Epithelial cell of proximal tubule (primary cell): ENCODE results near the gene COQ8A. TPM values are rescaled to one million over a fixed set of nuclear protein-coding genes. Genes with fewer than 3 reads are reported as not detected.
"Not testable (repeated sequence)": the region's sequence is repeated elsewhere in the genome, so short reads cannot be mapped to it uniquely, and the experiment has no call there.

ENCODE experiments used
- DNase-seq: peaks from one replicate; pipeline ENCODE4 v3.0.0-alpha.2; 2011; ENCODE audit warnings: low read depth
- H3K4me3 ChIP-seq: 2 replicates; pipeline ENCODE4 v1.5.1; 2011; ENCODE audit warnings: low read depth, mild to moderate bottlenecking, low read length
- total RNA-seq: library from RNA; depleted of rRNA; stranded (reverse); fragments of >200 nt; gene quantifications from 2 replicates; pipeline ENCODE4 v1.2.3, GENCODE V29; 2015
- TF ChIP-seq, protein P1 (sequence below): conservative IDR thresholded peaks from 2 replicates; pipeline ENCODE4 v1.5.1; 2012; ENCODE audit warnings: low read depth, mild to moderate bottlenecking, low read length

Gene COQ8A
- total RNA-seq, 1 donor from 2014 or later: 9.8 TPM

DNA sequence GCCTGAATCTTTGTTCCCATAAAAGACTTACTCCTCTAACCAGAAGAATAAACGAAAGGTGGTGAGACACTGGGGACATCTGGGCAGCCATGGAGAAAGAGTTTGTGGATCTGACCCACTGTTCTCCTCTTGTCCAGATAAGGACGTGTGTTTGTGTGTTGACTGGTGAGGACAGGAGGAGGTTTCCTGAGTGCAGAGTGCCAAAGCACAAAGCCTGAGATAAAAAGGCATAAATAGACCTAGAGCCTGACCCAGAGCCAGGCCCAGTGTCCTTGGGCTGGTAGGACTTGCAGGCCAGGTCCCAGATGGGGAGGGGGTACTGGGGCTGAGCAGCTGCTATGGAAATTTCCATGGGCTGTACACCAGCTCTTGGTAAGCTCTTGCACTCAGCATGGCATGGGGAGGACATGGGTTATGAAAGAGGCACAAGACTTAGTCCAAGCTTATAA is 19.6 kb upstream of the COQ8A start:
- TF ChIP-seq, protein P1, sequence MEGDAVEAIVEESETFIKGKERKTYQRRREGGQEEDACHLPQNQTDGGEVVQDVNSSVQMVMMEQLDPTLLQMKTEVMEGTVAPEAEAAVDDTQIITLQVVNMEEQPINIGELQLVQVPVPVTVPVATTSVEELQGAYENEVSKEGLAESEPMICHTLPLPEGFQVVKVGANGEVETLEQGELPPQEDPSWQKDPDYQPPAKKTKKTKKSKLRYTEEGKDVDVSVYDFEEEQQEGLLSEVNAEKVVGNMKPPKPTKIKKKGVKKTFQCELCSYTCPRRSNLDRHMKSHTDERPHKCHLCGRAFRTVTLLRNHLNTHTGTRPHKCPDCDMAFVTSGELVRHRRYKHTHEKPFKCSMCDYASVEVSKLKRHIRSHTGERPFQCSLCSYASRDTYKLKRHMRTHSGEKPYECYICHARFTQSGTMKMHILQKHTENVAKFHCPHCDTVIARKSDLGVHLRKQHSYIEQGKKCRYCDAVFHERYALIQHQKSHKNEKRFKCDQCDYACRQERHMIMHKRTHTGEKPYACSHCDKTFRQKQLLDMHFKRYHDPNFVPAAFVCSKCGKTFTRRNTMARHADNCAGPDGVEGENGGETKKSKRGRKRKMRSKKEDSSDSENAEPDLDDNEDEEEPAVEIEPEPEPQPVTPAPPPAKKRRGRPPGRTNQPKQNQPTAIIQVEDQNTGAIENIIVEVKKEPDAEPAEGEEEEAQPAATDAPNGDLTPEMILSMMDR: no peak
- H3K4me3 ChIP-seq: no peak overlapping the region
- DNase-seq: no peak

DNA sequence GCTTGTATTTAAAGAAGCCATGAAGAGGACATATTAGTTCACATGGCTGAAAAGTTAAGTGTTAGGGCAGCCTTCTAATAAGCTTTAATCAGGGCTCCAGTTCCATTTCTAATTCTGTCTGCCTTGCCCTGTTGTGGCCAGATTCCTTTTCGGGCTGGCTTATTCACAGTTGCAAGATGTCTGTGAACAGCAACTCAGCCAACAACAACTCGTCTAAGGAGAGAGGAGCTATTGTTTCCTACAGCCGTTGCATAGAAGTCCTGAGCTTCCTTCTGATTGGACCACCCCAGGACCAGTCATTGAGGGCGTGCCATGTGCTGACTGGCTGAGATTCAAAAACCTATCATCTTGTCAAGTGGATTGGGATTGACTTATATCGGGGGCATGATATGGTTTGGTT is 18.6 kb upstream of the COQ8A start:
- no peak overlapping the region for H3K4me3 ChIP-seq
- TF ChIP-seq, protein P1: no peak
- DNase-seq: no peak

DNA sequence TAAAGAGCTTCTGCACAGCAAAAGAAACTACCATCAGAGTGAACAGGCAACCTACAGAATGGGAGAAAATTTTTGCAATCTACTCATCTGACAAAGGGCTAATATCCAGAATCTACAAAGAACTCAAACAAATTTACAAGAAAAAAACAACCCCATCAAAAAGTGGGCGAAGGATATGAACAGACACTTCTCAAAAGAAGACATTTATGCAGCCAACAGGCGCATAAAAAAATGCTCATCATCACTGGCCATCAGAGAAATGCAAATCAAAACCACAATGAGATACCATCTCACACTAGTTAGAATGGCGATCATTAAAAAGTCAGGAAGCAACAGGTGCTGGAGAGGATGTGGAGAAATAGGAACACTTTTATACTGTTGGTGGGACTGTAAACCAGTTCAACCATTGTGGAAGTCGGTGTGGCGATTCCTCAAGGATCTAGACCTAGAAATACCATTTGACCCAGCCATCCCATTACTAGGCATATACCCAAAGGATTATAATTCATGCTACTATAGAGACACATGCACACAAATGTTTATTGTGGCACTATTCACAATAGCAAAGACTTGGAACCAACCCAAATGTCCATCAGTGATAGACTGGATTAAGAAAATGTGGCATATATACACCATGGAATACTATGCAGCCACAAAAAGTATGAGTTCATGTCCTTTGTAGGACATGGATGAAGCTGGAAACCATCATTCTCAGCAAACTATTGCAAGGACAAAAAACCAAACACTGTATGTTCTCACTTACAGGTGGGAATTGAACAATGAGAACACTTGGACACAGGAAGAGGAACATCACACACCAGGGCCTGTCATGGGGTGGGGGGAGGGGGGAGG is 10.6 kb upstream of the COQ8A start:
- DNase-seq: not testable (repeated sequence)

DNA sequence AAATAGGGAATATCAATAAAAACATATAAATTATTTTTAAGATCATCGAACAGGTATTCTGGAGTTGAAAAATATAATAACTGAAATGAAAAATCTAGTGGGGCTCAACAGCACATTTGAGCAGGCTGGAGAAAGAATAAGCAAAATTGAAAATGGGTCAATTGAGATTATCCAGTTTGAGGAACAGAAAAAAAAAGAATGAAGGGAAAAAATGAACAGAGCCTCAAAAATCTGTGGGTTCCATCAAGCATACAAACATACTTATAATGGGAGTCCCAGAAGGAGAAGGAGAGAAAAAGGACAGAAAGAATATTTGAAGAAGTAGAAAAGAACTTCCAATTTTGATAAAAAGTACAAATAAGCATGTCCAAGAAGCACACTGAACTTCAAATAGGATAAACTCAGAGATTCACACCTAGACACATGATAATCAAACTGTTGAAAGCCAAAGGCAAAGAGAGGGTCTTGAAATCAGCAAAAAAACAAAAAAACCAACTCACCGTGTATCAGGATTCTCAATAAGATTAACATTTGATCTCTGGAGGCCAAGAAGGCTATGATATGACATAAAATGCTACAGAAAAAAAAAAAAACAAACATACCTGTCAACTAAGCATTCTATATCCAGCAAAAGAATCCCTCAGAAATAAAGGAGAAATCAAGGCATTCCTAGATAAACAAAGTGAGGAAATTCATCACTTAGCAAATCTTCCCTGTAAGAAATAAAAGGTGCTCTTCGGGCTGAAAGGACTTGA is 5.4 kb upstream of the COQ8A start:
- no peak for DNase-seq
- TF ChIP-seq, protein P1: no peak

More for the DNA sequence above, 10.6 kb upstream of the COQ8A start:
- H3K4me3 ChIP-seq: not testable (repeated sequence)

DNA sequence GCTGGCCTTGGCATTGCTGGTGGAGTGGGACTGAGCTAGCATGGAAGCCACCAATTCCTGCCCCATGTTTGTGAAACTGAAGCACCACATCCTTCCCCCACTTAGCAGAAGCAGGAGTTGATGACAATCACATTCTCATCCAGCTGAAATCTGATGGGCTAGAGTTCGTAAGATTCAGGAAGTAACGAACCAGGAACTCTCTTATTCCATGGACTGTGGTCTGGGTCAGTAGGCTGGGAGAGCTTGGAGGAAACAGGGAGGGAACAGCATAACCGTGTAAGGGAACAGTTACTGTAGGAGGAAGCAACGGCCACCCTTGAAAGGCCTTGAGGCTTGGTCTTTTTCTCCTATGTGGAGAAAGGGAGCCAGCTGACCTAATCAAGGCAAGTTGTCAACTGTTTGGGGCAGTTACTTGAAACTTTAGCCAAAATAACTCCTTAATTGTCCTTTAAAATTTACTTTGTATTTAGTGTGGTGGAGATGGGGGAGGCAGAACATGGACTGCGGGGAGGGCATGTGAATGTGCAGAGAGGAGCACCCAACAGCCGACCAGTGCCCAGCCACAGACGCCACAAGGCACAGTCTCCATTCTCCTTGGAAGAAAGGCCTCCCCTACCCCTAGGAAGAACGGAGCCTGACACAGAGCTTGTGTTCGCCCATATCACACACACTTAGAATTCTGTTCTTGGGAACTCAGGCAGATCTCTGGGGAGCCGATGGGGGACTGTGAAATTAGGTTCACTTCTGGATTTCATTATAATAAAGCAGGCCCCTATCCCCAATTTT is 2.0 kb upstream of the COQ8A start:
- TF ChIP-seq, protein P1: no peak
- H3K4me3 ChIP-seq: no peak overlapping the region
- DNase-seq: no peak

More for the DNA sequence above, 5.4 kb upstream of the COQ8A start:
- no peak overlapping the region for H3K4me3 ChIP-seq

DNA sequence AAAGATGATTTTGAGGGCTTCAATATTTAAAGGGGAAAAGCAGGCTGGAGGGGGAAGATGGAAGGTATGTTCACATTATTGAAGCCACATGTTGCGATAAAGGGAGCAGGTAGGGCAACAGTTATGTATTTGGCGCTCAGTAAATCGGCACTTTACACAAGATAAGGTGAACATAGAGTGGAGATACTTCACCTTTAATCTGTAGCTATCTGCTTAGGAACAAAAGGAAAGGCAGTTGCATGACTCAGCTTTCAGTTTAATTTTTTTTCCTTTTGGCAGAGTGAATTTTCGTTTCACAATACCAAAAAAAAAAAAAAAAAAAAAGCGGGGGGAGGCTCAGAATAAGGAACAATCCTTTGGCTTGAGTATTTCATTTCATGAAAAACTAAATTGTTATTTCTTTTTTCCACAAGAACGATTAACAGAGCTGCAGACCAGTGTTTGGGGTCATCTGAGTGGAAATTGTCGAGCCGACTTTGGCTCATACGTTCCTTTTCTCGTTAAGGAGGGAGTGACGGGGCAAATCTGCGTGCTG is 1.1 kb upstream of the COQ8A start:
- DNase-seq: no peak
- peak overlapping the region; percentile 75 for H3K4me3 ChIP-seq
- TF ChIP-seq, protein P1: no peak
